Left renal cortex interstitium (tissue), 4 donors: ENCODE results near the gene IFT52. TPM values are rescaled to one million over a fixed set of nuclear protein-coding genes. Genes with fewer than 3 reads are reported as not detected.
A peak's percentile ranks its signal among the peaks of the same experiment; 100 is the strongest.

Experiments
- DNase-seq, 4 donors: peaks; one replicate each; pipeline ENCODE4 v3.0.0-alpha.2; 2013; ENCODE audit warnings: low read depth in 4 of 4, low spot score in 2 of 4, missing footprints in 1 of 4
- polyA plus RNA-seq, 4 donors: library from polyadenylated mRNA; unstranded; fragments of 120-200 nt; gene quantifications; one replicate each; pipeline ENCODE4 v1.2.1, GENCODE V29; 2013; ENCODE audit not compliant: insufficient read length in 4 of 4

Gene IFT52, protein sequence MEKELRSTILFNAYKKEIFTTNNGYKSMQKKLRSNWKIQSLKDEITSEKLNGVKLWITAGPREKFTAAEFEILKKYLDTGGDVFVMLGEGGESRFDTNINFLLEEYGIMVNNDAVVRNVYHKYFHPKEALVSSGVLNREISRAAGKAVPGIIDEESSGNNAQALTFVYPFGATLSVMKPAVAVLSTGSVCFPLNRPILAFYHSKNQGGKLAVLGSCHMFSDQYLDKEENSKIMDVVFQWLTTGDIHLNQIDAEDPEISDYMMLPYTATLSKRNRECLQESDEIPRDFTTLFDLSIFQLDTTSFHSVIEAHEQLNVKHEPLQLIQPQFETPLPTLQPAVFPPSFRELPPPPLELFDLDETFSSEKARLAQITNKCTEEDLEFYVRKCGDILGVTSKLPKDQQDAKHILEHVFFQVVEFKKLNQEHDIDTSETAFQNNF
- polyA plus RNA-seq = 10 to 100 TPM; 62.8 to 86.2 (median 73.8) TPM

DNA sequence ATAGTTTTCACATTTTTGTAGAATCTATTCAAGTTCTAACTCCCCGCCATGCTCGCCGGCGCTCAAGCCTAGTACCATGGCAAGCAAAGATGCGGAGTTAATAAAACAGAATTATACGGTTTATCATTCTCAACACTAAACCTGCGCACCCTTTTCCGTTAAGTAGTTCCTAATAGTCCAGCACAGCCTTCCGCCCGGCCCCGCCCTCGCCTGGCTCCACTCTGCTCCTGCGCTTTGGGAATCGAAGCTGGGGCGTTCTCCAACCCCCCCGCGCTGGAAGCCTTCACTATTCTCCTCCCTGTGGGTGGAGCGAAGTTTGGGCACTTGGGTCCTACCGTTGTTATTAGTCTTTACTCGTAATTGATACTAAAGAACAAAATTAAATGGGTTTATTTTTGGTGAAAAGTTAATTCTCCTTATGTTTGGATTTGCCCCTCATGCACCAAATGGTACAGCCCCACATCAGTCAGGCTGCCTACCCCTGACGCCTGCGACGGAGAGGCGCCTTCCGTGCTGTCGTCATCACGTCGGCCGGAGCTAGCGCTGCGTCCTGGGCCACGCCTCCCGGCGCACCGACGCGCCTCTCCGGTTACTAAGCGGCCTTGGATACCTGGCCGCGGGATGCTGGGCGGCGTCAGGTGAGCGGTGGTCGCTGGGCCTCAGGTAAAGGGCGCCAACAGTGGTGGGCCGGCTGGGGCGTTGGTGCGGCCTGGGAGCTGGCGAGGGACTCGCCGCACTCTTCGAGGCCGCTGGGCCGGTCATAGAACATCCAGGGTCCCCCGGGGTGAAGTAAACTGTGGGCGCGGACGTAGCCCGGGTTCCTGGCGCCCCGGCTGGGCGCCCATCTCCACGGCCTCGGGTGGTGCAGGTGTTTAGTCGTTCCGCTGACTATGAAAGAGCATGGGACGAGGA is at the start of gene IFT52:
IFT52 (plus strand) TSS at position 546 of the 912 bp plus-strand sequence. CDS start 3,762 bp downstream, outside the sequence.
- peak; percentile 88 to 97 (median 90) for DNase-seq

DNA sequence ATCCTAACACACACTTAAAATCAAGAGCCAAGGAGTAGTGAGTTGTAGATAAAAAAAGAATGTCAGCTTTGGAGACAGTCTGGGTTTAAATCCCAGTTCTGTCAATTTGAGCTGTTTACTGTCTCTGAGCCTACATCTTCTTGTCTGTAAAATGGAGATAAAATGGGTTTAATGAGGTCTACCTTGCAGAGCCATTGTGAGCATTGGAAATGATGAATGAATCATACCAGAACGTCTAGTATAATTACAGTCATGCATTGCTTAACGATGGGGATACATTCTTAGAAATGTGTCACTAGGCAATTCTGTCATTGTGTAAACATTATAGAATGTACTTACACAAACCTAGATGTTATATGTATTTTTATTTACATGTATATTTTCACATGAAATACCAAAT is 49.5 kb upstream of the IFT52 start:
- DNase-seq = no peak

DNA sequence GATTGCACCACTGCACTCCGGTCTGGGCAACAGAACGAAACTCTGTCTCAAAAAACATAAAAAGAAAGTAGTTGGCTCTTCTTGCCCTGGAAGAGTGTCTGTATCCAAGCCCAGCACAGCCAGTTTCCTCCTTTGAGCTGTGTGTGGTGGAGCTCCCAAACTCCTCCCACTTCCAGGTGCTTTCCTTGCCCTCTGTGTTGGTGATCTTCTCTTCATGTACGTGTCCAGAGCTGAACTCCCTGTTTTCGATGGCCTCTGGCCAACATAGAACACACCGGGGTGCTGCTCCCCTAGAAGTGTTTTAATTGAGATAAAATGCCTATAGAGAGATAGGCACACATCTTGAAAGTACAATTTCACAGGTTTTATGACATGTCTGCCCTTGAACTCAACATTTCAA is 48.6 kb upstream of the IFT52 start:
- no peak for DNase-seq

DNA sequence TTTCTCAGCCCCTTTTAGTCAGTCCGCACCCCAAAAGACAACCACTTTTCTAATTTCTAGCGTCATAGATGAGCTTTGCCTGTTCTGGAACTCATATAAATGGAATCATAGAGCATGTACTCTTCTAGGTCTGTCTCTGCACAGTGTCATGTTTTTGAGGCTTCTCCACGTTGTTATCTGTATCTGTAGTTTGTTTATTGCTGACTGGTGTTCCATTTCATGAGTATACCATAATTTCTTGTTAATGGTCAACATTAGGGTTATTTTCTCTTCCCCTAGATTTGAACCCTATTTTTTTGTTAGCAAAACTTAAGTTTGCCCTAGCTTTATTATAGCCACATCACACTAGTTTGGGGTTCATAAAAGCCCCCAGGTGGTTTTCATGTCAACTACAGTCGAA is 48.1 kb upstream of the IFT52 start:
- DNase-seq = no peak

DNA sequence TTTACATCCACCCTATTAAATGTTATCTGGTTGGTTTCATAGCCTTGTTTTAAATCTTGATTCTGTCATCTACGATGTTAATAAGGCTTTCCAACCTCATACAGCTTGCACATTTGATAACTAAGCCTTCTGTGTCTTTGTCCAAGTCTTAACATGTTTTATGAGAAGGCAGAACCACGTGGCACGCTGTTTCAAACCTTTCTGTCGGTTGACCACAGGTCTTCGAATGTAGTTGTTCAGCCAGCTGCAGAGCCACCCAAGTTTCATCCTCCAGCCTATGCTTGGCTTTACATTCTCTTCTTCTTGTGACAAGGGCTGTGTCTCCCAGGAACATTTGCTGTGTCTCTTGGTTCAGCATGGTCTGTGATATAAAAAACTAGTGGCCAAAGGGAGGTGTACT is 47.6 kb upstream of the IFT52 start:
- DNase-seq = no peak

DNA sequence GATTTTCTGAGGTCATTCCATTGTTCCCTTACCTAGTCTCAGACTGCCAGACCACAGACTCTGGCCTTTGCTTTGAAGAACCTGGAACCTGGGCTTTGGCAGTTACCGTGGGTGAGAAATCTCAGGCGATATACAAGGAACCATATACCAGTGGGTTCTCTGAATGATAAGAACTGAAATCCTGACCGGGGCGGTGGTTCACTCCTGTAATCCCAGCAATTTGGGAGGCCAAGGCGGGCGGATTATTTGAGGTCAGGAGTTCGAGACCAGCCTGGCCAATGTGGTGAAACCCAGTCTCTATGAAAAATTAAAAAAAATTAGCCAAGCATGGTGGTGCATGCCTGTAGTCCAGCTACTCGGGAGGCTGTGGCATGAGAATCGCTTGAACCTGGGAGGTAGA is 46.2 kb upstream of the IFT52 start:
- no peak for DNase-seq

DNA sequence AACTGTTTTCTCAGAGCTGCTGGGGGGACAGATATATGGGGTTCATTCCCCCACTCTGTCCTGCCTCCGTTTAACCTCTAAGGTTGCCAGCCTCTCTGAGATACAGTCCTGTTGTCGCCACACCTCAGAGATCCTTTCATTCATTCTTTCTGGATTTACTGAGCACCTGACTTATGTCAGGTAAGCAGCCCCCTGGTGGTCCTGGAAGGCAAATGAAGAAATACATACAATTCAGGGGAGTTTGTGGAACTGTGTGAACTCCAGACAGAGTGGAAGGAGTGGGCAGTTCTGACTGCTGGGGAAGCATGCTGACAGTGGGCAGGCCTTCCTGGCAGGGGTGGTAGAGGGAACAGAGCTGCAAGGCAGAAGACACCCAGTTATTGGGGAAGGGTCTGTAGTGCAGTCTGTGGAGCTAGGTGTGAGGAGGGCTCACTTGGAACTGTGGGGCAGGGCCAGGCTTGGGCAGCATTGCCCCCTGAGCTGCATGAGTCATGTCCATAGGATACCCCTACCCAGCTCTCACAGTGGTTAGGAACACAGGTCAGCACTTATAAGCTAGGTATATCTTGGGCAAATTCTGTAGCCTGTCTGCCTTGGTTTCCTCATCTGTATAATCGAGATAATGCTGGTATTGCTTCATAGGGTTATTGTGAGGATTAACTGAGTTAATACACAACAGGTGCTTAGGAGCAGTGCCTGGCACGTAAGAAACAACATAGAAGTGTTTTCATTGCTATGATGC is 44.7 kb upstream of the IFT52 start:
- DNase-seq = no peak

DNA sequence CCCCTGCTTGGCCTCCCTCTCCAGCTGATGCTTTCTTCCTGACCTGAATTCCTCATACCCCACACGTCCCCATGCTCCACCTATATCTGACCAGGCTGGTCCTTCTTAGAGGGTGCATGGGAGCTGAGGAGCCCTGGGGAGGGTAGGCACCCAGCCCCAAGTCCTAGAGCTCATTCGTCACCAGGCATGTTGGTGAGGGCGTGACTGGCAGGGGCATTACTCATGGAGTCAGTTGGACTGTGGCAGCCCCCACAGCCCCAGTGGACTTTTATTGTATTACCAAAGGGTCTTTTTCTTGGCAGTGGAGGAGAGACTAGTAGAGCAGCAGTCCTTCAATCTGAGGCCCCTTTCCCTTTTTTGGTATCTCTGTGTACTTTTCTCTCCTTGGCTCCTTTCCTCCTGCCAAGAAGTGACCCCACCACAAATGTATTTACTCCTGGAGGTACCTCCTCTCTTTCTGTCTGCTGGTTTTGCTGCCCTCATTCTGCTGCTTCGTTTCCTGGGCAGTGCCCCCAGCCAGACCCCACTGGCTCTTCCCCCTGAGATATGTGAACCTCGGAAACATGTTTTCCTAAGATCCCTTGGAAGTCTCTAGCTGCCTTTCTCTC is 42.4 kb upstream of the IFT52 start:
- no peak for DNase-seq

DNA sequence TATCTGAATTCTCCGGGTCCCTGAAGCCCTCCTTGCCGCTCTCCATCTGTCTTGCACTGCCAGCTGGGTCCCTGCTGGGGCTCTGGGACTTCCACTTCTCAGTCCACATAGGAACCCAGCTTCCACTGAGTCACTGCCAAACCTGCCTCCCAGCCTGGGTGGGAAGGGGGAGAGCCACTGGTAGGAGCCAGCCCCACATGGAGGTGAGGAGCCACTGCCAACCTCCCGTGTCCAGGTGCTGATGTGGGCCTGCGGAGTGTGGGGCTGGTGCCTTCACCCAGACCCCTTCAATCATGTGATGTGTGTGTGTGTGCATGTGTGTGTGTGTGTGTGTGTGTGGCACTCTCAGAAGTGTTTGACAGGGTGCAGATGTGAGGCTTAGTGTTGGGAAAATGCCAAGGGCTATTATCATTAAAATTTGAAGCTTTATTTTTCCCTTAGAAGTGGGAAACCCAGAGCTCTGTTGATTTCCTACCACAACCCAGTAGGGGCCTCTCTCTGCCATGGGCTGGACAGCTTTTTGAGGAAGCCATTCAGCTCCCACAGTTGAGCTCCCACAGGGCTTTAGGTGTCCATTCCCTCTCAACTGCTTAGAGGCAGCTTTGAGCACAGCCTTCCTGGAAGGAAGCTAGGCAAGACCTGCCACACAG is 41.2 kb upstream of the IFT52 start:
- no peak for DNase-seq

DNA sequence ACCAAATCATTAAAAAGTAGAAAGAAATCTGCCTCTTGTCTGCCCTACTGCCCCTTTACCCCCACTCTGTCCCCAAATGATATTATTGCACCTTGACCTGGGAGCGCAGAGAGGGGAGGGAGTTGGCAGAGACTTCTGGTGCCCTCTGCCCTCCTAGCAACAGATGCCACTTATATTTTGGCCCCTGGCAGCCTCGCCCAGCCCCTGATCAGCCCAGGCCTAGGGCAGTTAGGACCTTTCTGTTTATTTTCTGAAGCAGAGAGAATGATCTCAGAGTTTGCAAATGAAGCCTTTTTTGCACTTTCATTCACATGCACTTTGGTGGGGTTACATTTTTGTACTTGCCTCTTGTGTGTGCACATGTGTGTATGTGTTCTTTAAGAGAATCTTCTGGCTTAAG is 40.3 kb upstream of the IFT52 start:
- no peak for DNase-seq

DNA sequence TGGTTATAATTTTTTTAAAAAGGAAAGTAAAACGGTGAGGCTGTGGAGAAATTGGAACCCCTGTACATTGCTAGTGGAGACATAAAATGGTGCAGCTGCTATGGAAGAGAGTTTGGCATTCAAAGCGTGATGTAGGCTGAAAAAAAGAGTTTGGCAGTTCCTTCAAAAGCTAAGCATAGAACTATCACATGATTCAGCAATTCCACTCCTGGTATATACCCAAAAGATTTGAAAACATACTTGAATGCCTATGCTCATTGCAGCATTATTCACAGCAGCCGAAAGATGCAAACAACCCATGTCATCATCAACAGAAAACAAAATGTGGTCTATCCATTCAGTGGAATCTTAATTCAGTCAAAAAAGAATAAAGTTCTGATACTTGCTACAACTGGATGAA is 36.4 kb upstream of the IFT52 start:
- DNase-seq = no peak

DNA sequence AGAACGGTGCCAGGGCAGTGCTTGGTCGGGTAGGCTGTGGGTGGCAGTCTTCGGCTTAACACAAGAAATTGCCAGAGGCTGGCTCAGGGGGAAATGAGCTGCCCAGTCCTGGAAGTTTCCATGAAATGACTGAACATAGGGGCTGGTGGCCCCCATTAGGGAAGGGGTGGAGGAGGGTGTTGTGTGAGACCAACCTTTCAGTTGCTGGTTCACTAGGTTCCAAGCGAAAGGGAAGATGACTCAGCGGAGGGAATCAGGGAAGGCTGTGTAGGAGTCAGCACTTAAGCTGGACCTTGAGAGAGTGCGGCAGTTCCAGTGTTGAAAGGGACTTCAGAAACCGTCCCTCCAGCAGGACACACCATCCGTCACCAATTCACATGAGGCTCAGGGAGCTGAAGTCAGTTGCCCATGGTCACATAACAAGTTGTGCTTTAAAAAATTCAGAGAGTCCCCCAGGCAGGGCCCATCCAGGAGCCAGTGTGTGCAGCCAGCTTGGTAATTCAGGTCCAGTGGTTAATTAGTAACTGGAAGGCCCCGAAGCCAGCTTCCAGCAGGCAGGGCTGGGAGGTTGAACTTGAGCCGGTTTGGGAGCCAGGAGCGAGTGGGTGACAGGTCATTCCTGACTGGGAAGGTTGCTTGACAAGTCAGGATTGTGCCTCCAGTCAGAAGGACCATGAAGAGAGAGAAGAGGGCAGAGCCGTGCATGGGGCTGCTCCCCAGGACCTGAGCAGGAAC is 32.2 kb upstream of the IFT52 start, which contains the start of gene SGK2:
SGK2 (plus strand) TSS at position 616 of the 735 bp plus-strand sequence. CDS start 7,469 bp downstream, outside the sequence.
- DNase-seq = peak in 2 of 4 donors; percentile 63 to 75

DNA sequence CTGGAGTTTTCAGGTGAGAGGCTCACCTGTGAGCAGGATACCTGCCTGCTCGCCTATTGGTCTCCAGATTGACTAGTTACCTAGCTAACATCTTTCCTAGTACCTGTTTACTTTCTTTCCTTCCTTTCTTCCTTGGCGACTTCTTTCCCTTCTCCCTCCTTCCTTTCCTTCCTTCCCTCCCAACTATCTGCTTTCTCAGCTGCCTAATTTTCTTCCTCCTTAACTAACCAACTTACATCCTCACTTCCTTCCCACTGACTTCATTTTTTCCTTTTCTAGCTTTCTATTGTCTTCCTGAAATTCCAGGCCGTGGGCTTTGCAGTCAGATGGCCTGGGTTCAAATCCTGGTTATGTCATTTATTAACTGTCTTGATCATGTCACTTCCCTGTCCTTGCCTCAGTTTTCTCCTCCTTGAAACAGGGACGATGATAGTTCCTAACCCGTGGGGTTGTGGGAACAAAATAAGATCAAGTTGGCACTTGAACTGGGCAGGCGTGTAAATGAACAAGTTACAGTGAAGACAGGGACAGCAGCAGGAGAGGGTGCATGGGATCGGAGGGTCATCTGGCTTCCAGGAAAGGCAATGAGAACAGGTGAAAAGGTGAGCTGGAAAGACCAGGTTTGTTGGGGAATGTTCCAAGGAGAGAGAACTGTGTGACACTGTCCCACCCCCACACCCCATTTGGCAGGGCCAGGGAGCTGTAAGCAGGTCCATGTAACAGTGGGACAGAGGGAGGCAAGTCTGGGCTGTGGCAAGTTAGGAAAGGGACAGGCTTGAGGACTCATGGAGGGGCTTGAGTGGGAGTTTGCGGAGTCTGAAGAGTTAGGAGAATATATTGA is 31.4 kb upstream of the IFT52 start:
- DNase-seq = no peak

DNA sequence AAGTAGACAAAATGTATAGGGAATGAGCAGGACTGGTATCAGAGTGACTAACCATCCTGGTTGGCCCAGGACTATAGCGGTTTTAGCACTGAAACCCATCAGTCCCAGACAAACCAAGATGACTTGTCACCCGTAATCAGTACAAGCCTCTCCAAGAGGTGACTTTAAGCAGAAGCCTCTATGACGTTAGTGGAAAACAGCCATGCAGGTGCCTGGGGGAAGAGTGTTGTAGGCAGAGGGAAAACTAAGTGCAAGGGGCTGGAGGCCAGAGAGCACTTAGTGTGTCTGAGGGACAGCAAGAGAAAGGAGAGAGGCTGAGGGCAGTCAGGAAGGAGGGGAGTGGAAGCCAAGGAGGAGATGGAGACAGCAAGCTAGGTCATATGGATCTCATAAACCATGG is 29.8 kb upstream of the IFT52 start:
- no peak for DNase-seq

DNA sequence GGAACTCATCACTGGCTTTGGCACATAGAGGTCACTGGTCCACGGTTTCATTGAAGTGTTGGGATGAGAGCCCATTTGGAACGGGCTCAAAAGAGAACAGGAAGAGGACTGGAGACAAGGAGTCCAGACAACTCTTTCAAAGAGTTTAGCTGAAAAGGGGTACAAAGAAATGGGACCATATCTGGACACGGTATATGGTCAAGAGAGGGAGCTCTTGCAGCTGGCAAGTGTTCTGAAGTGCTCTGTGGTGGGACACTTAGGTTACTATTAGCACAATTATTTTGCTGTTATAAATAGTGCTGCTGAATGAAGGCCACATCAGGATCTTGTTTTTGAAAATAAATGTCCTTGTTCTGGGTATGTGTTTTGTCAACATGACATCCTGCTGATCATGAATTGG is 27.3 kb upstream of the IFT52 start:
- DNase-seq = no peak

DNA sequence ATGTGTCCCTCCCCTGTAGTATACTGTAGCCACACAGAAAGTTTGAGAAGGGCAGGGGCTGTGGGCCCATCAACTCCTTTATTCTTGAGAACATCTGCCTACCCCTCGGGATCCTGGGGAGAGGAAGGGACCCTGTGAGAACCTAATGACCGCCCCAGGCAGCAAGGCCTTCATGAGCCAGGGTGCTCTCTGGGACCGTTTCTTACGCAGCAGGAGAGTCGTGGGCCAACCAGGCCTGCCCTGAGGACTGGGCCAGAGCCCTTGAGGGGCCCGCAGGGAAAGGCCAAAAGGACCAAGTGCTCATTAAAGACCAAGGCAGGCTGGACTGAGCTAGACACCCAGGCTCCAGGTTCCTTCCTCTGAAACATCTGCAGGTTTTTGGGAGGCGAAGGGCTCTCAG is 26.7 kb upstream of the IFT52 start:
- DNase-seq = no peak

DNA sequence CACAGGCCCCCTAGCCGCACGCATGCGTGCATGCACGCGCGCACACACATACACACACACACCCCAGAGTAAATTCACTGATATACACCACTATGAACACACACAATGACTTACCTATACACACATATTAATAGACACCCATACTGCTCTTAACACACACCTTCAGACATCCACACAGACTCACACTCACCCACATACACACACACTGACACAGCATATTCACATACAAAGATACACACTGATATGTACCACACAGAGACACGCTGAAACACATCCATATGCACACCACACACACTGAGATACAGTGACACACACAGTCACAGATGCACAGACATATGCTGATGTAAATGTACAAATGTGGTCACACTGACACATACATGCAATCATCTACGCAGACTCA is 26.3 kb upstream of the IFT52 start:
- no peak for DNase-seq
